ENCODE results near the gene CDCA7. TPM values are rescaled to one million over a fixed set of nuclear protein-coding genes. Genes with fewer than 3 reads are reported as not detected.

CDCA7 gene
- polyA plus RNA-seq, 1 experiment: 13.9 TPM

GRCh38 chr2:173387660-173388059, 33.0 kb downstream of the CDCA7 start:
- Histone ChIP-seq H3K27me3 (ENCODE audit: control insufficient read depth, insufficient read depth, low read length) (peaks cover 5% of the 10 kb centered on the region), H3K9me3 (ENCODE audit: control insufficient read depth, insufficient read depth, low read length) (no peaks in the 10 kb centered on the region), H3K27ac (ENCODE audit: low read depth, low read length) (no peak overlapping the region), H3K4me3 (ENCODE audit: low read depth, low read length) (no peak overlapping the region)
- no peak for TF ChIP-seq CTCF (IDR thresholded peaks at IDR 0.05; ENCODE audit: low read depth, low read length)
- ChIA-PET CTCF (interaction anchor here (1.2 kb wide), 1 partner anchor 15 kb away, joined by 8 read pairs; no protein-coding TSS in a partner anchor), POLR2A (no interaction called here)
- DNase-seq (ENCODE audit: low read depth, low spot score): no peak

GRCh38 chr2:173388795-173389194, 34.1 kb downstream of the CDCA7 start:
- Histone ChIP-seq H3K9me3 (ENCODE audit: control insufficient read depth, insufficient read depth, low read length) (no peaks in the 10 kb centered on the region), H3K27ac (ENCODE audit: low read depth, low read length) (no peak overlapping the region), H3K27me3 (ENCODE audit: control insufficient read depth, insufficient read depth, low read length) (peaks cover 7% of the 10 kb centered on the region), H3K4me3 (ENCODE audit: low read depth, low read length) (no peak overlapping the region)
- no peak for TF ChIP-seq CTCF (IDR thresholded peaks at IDR 0.05; ENCODE audit: low read depth, low read length)
- ChIA-PET CTCF (no interaction called here), POLR2A (no interaction called here)
- DNase-seq (ENCODE audit: low read depth, low spot score): no peak

GRCh38 chr2:173390036-173390435, 35.4 kb downstream of the CDCA7 start:
- Histone ChIP-seq H3K27me3 (ENCODE audit: control insufficient read depth, insufficient read depth, low read length) (peaks cover 18% of the 10 kb centered on the region), H3K4me3 (ENCODE audit: low read depth, low read length) (no peak overlapping the region), H3K9me3 (ENCODE audit: control insufficient read depth, insufficient read depth, low read length) (no peaks in the 10 kb centered on the region), H3K27ac (ENCODE audit: low read depth, low read length) (no peak overlapping the region)
- POLR2A ChIA-PET: no interaction called here
- CTCF ChIA-PET: interaction anchor here (1.9 kb wide), 1 partner anchor 11 kb away, joined by 7 read pairs; no protein-coding TSS in a partner anchor
- no peak for TF ChIP-seq CTCF (IDR thresholded peaks at IDR 0.05; ENCODE audit: low read depth, low read length)
- DNase-seq (ENCODE audit: low read depth, low spot score): no peak

GRCh38 chr2:173392731-173393130, 38.1 kb downstream of the CDCA7 start:
- TF ChIP-seq CTCF (IDR thresholded peaks at IDR 0.05; ENCODE audit: low read depth, low read length): no peak
- CTCF ChIA-PET: no interaction called here

GRCh38 chr2:173393186-173393585, 38.5 kb downstream of the CDCA7 start:
- no peaks in the 10 kb centered on the region for H3K9me3 ChIP-seq (ENCODE audit: control insufficient read depth, insufficient read depth, low read length)
- POLR2A ChIA-PET: no interaction called here
- no peak overlapping the region for H3K27ac ChIP-seq (ENCODE audit: low read depth, low read length)
- CTCF ChIA-PET: no interaction called here
- peaks cover 27% of the 10 kb centered on the region for H3K27me3 ChIP-seq (ENCODE audit: control insufficient read depth, insufficient read depth, low read length)
- no peak for DNase-seq (ENCODE audit: low read depth, low spot score)
- no peak overlapping the region for H3K4me3 ChIP-seq (ENCODE audit: low read depth, low read length)
- no peak for TF ChIP-seq CTCF (IDR thresholded peaks at IDR 0.05; ENCODE audit: low read depth, low read length)

More at GRCh38 chr2:173392731-173393130, 38.1 kb downstream of the CDCA7 start:
- H3K27me3 ChIP-seq (ENCODE audit: control insufficient read depth, insufficient read depth, low read length): peaks cover 27% of the 10 kb centered on the region
- no peak for DNase-seq (ENCODE audit: low read depth, low spot score)
- H3K4me3 ChIP-seq (ENCODE audit: low read depth, low read length): no peak overlapping the region
- H3K27ac ChIP-seq (ENCODE audit: low read depth, low read length): no peak overlapping the region
- POLR2A ChIA-PET: no interaction called here
- H3K9me3 ChIP-seq (ENCODE audit: control insufficient read depth, insufficient read depth, low read length): no peaks in the 10 kb centered on the region
